Hepatocyte (in vitro differentiated cells): ENCODE data around the gene TMEFF2. TPM values are rescaled to one million over a fixed set of nuclear protein-coding genes. Genes with fewer than 3 reads are reported as not detected.

Experiments used
- DNase-seq: peaks from one replicate; pipeline ENCODE4 v3.0.0-alpha.2; 2016; ENCODE audit warnings: low spot score
- H2AFZ ChIP-seq: fragments of 200-600 bp; sonication (generic); 2 replicates; pipeline ENCODE4 v1.6.0; 2016; ENCODE audit warnings: antibody characterized with exemption, mild to moderate bottlenecking
- H3K27ac ChIP-seq: fragments of 200-600 bp; sonication (generic); 2 replicates; pipeline ENCODE4 v1.5.1; 2016; ENCODE audit warnings: mild to moderate bottlenecking
- H3K27me3 ChIP-seq: fragments of 200-600 bp; sonication (generic); 2 replicates; pipeline ENCODE4 v1.6.1; 2016
- H3K36me3 ChIP-seq: fragments of 200-600 bp; sonication (generic); replicated peaks from 2 replicates; pipeline ENCODE4 v1.5.1; 2016; ENCODE audit warnings: low read depth; ENCODE audit not compliant: insufficient read depth
- H3K4me1 ChIP-seq: fragments of 200-600 bp; sonication (generic); 2 replicates; pipeline ENCODE4 v1.5.1; 2016; ENCODE audit warnings: mild to moderate bottlenecking, moderate library complexity; ENCODE audit not compliant: insufficient read depth
- H3K4me2 ChIP-seq: fragments of 200-600 bp; sonication (generic); 2 replicates; pipeline ENCODE4 v1.6.0; 2016
- H3K4me3 ChIP-seq: fragments of 200-600 bp; sonication (generic); 2 replicates; pipeline ENCODE4 v1.5.1; 2016; ENCODE audit warnings: mild to moderate bottlenecking
- H3K79me2 ChIP-seq: fragments of 200-600 bp; sonication (generic); 2 replicates; pipeline ENCODE4 v1.6.0; 2017; ENCODE audit warnings: mild to moderate bottlenecking
- H3K9me2 ChIP-seq: fragments of 200-600 bp; sonication (generic); replicated peaks from 2 replicates; pipeline ENCODE4 v1.6.0; 2017; ENCODE audit warnings: mild to moderate bottlenecking; ENCODE audit not compliant: insufficient read depth
- H3K9me3 ChIP-seq: fragments of 200-600 bp; sonication (generic); 2 replicates; pipeline ENCODE4 v1.5.1; 2016; ENCODE audit warnings: low read depth, mild to moderate bottlenecking
- H4K20me1 ChIP-seq: fragments of 200-600 bp; sonication (generic); 2 replicates; pipeline ENCODE4 v1.6.0; 2016; ENCODE audit warnings: mild to moderate bottlenecking; ENCODE audit not compliant: insufficient read depth, poor library complexity, severe bottlenecking
- CTCF ChIP-seq: fragments of 200-600 bp; sonication (generic); IDR thresholded peaks from 2 replicates; pipeline ENCODE4 v1.5.1; 2016; ENCODE audit warnings: antibody characterized with exemption, mild to moderate bottlenecking; ENCODE audit not compliant: poor library complexity
- EZH2 ChIP-seq: fragments of 200-600 bp; sonication (generic); IDR thresholded peaks from 2 replicates; pipeline ENCODE4 v1.6.1; 2016; ENCODE audit warnings: antibody characterized with exemption, mild to moderate bottlenecking, borderline replicate concordance
- EZH2phosphoT487 ChIP-seq: fragments of 200-600 bp; sonication (generic); IDR thresholded peaks from one replicate; pipeline ENCODE4 v1.6.1; 2018; ENCODE audit warnings: antibody characterized with exemption, mild to moderate bottlenecking, low read depth, moderate library complexity; ENCODE audit not compliant: unreplicated experiment, severe bottlenecking
- WGBS: methylation state at CpG from one replicate; pipeline ENCODE4 v1.1.6; 2016; ENCODE audit warnings: low lambda C conversion rate; ENCODE audit errors: missing lambda C conversion rate; 5-methylcytosine and 5-hydroxymethylcytosine counted together
- polyA plus RNA-seq: library from polyadenylated mRNA; unstranded; fragments of >200 nt; fragmentation: Nextera tagmentation; extraction: Ambion mirVana; gene quantifications from 2 replicates; pipeline ENCODE4 v1.2.1, GENCODE V29; 2016
- total RNA-seq: library from RNA; depleted of rRNA; stranded (reverse); fragments of >200 nt; gene quantifications from 2 replicates; pipeline ENCODE4 v1.2.3, GENCODE V29; 2014

TMEFF2 gene
- total and polyA plus RNA-seq, 2 experiments from 2014 or later = 0.43 to 1.8 TPM

GRCh38 chr2:192216336-192216735, 21.6 kb upstream of the TMEFF2 start:
- Histone ChIP-seq H3K4me1 (no peaks in the 10 kb centered on the region), H3K36me3 (no peaks in the 10 kb centered on the region), H3K9me2 (no peaks in the 10 kb centered on the region), H3K27ac (no peak overlapping the region), H4K20me1 (no peaks in the 10 kb centered on the region), H3K79me2 (no peaks in the 10 kb centered on the region), H3K4me3 (no peak overlapping the region), H3K9me3 (no peaks in the 10 kb centered on the region), H3K4me2 (no peak overlapping the region), H3K27me3 (no peaks in the 10 kb centered on the region), H2AFZ (no peak overlapping the region)
- DNase-seq = no peak
- no peak for TF ChIP-seq EZH2phosphoT487
- TF ChIP-seq EZH2 = no peak
- no peak for TF ChIP-seq CTCF
- WGBS = 73% methylated on average over 3 of the region's 3 CpGs

- no peaks in the 10 kb centered on the region for H3K4me1 ChIP-seq
- no peaks in the 10 kb centered on the region for H3K9me3 ChIP-seq
- H3K36me3 ChIP-seq = no peaks in the 10 kb centered on the region
- H3K79me2 ChIP-seq = no peaks in the 10 kb centered on the region
- H3K27ac ChIP-seq = no peak overlapping the region
- no peak for DNase-seq
- no peaks in the 10 kb centered on the region for H4K20me1 ChIP-seq
- no peak overlapping the region for H3K4me3 ChIP-seq
- no peak overlapping the region for H2AFZ ChIP-seq
- H3K4me2 ChIP-seq = no peak overlapping the region
- H3K9me2 ChIP-seq = no peaks in the 10 kb centered on the region
- H3K27me3 ChIP-seq = no peaks in the 10 kb centered on the region
- TF ChIP-seq EZH2 = no peak
- no peak for TF ChIP-seq CTCF
- TF ChIP-seq EZH2phosphoT487 = no peak
Observed at GRCh38 chr2:192215096-192215877, 20.6 kb upstream of the TMEFF2 start.

- H3K27me3 ChIP-seq = no peaks in the 10 kb centered on the region
- no peak overlapping the region for H3K27ac ChIP-seq
- H3K4me3 ChIP-seq = no peak overlapping the region
- no peaks in the 10 kb centered on the region for H4K20me1 ChIP-seq
- H3K4me1 ChIP-seq = no peaks in the 10 kb centered on the region
- no peaks in the 10 kb centered on the region for H3K9me2 ChIP-seq
- TF ChIP-seq CTCF (no peak), EZH2 (no peak), EZH2phosphoT487 (no peak)
- H2AFZ ChIP-seq = no peak overlapping the region
- no peaks in the 10 kb centered on the region for H3K36me3 ChIP-seq
- no peak for DNase-seq
- H3K79me2 ChIP-seq = no peaks in the 10 kb centered on the region
- H3K4me2 ChIP-seq = no peak overlapping the region
- H3K9me3 ChIP-seq = no peaks in the 10 kb centered on the region
Observed at GRCh38 chr2:192208848-192209247, 14.1 kb upstream of the TMEFF2 start.

GRCh38 chr2:192206399-192206798, 11.7 kb upstream of the TMEFF2 start:
- 85% methylated on average over 9 of the region's 9 CpGs for WGBS
- Histone ChIP-seq H2AFZ (no peak overlapping the region), H3K4me1 (no peaks in the 10 kb centered on the region), H3K27ac (no peak overlapping the region), H3K27me3 (no peaks in the 10 kb centered on the region), H4K20me1 (no peaks in the 10 kb centered on the region), H3K9me3 (no peaks in the 10 kb centered on the region), H3K4me2 (no peak overlapping the region), H3K9me2 (no peaks in the 10 kb centered on the region), H3K4me3 (no peak overlapping the region), H3K36me3 (no peaks in the 10 kb centered on the region), H3K79me2 (no peaks in the 10 kb centered on the region)
- no peak for DNase-seq
- no peak for TF ChIP-seq EZH2
- no peak for TF ChIP-seq EZH2phosphoT487
- TF ChIP-seq CTCF = no peak
